HL-60/S4 treated with phorbol 12-myristate 13-acetate at 8.2 ng/mL for 4 days and 3 days (cell line): ENCODE results near the gene RNASE13.

ENCODE experiments used
- in situ Hi-C: fragments of 300-500 bp; cut with MboI; formaldehyde crosslinking; loops from 2 replicates; pipeline ENCODE4 v1.15.0; 2022; ENCODE audit warnings: low sequenced_read_pairs

The RNASE13 gene

GRCh38 chr14:21066882-21067502 lies 32.4 kb upstream of the RNASE13 start:
- in situ Hi-C loops, result no loop called here

GRCh38 chr14:21063479-21063878 lies 28.9 kb upstream of the RNASE13 start:
- in situ Hi-C loops, result no loop called here

- in situ Hi-C loops, result no loop called here
Measured at GRCh38 chr14:21061347-21061668, 26.7 kb upstream of the RNASE13 start.

GRCh38 chr14:21060614-21061346 lies 26.2 kb upstream of the RNASE13 start:
- in situ Hi-C loops, result no loop called here

- in situ Hi-C loops, result no loop called here
Measured at GRCh38 chr14:21059842-21060613, 25.4 kb upstream of the RNASE13 start.

- in situ Hi-C loops, result no loop called here
Measured at GRCh38 chr14:21058903-21059302, 24.3 kb upstream of the RNASE13 start.

GRCh38 chr14:21057803-21058675 lies 23.4 kb upstream of the RNASE13 start, which contains the start of gene RNASE8:
Gene RNASE8 (plus strand): TSS chr14:21057822. CDS start chr14:21057893, 71 bp downstream.
- in situ Hi-C loops, result no loop called here

- in situ Hi-C loops, result no loop called here
Measured at GRCh38 chr14:21056520-21057163, 22.0 kb upstream of the RNASE13 start.

GRCh38 chr14:21055432-21056117 lies 21.0 kb upstream of the RNASE13 start:
- in situ Hi-C loops, result no loop called here

GRCh38 chr14:21054768-21055145 lies 20.1 kb upstream of the RNASE13 start:
- in situ Hi-C loops, result no loop called here

GRCh38 chr14:21054123-21054767 lies 19.6 kb upstream of the RNASE13 start:
- in situ Hi-C loops, result no loop called here

- in situ Hi-C loops, result no loop called here
Measured at GRCh38 chr14:21053184-21054122, 18.8 kb upstream of the RNASE13 start.

GRCh38 chr14:21050597-21050996 lies 16.0 kb upstream of the RNASE13 start:
- in situ Hi-C loops, result no loop called here

GRCh38 chr14:21049271-21049673 lies 14.7 kb upstream of the RNASE13 start:
- in situ Hi-C loops, result no loop called here

GRCh38 chr14:21048638-21049037 lies 14.0 kb upstream of the RNASE13 start:
- in situ Hi-C loops, result no loop called here

- in situ Hi-C loops, result no loop called here
Measured at GRCh38 chr14:21047378-21047781, 12.8 kb upstream of the RNASE13 start.

- in situ Hi-C loops, result no loop called here
Measured at GRCh38 chr14:21043974-21044618, 9.5 kb upstream of the RNASE13 start.
